HT-29 (cell line): ENCODE measurements around the gene CCDC146. TPM values are rescaled to one million over a fixed set of nuclear protein-coding genes. Genes with fewer than 3 reads are reported as not detected.
"Not testable (repeated sequence)": the region's sequence is repeated elsewhere in the genome, so short reads cannot be mapped to it uniquely, and the experiment has no call there.

Experiments used
- DNase-seq: peaks from one replicate; pipeline ENCODE4 v3.0.0-alpha.2; 2015; ENCODE audit warnings: low spot score
- total RNA-seq: library from RNA; depleted of rRNA; stranded (reverse); fragments of >200 nt; shearing (Covaris generic); gene quantifications from 2 replicates; pipeline ENCODE4 v1.2.3, GENCODE V29; 2014

CCDC146 gene
- total RNA-seq, 1 experiment from 2014 or later = not detected

DNA sequence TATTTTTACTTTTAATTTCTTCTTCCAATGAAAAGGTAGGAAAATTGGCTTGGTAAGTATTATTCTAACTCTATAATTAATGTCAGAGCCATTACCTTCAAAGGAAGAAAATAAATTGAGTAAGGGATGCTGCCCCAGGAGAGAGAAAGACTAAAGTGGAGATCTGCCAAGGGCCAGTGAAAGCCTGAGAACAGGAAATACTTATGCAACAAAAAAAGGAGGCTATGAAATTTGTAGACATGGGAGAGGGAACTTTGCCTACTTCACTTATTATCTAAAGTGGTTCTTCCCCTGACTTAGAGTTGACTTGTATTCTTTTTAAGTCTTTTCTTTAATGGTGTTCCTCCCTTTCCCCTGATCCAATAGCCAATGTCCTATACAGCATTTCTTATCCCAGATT, 29.8 kb downstream of the CCDC146 start:
- not testable (repeated sequence) for DNase-seq

- peak; percentile 32 for DNase-seq
Measured at GRCh38 chr7:77154917-77155464, 32.6 kb downstream of the CCDC146 start.

- not testable (repeated sequence) for DNase-seq
Measured at GRCh38 chr7:77155601-77156377, 33.4 kb downstream of the CCDC146 start.

DNA sequence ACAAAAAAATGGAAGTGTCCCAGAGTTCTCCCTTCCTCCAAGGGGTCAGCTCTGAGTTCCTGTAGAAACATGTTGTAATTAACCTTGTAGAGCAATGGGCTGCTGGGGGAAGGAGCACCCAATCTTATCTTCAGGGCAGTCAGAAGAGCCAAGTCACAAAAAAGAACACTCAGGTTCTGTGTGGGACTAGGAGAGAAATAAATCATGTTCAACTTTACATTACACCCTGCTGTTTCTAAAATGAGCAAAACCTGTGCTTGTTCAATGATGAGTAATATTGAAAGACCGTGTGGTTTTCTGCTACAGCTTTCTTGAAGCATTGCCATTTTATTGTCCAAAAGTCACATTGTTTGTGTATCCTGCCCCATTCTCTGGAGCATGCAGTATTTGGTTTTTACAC, 34.6 kb downstream of the CCDC146 start:
- not testable (repeated sequence) for DNase-seq

GRCh38 chr7:77157446-77157845, 35.0 kb downstream of the CCDC146 start:
- no peak for DNase-seq

DNA sequence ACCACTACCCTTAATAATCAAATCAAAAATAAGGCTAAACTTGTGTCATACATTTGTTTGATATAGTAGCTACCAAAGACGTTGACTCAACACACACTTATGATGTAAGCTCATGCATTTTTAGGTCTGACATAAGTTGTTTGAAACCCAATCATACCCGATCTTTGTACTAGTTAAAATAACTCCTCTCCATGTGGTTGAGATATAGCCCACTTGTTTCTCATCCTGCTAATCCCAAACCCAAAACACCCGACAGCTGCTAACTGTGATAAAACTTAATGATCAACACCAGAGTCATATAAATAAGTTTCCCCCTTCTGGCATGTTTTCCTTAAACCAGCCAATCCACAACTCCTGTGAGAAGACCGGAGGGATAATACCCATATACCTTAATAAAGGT, 48.7 kb downstream of the CCDC146 start:
- DNase-seq = not testable (repeated sequence)

- not testable (repeated sequence) for DNase-seq
Measured at GRCh38 chr7:77172437-77173172, 50.2 kb downstream of the CCDC146 start.

- DNase-seq = not testable (repeated sequence)
Measured at GRCh38 chr7:77174418-77174817, 52.0 kb downstream of the CCDC146 start.

DNA sequence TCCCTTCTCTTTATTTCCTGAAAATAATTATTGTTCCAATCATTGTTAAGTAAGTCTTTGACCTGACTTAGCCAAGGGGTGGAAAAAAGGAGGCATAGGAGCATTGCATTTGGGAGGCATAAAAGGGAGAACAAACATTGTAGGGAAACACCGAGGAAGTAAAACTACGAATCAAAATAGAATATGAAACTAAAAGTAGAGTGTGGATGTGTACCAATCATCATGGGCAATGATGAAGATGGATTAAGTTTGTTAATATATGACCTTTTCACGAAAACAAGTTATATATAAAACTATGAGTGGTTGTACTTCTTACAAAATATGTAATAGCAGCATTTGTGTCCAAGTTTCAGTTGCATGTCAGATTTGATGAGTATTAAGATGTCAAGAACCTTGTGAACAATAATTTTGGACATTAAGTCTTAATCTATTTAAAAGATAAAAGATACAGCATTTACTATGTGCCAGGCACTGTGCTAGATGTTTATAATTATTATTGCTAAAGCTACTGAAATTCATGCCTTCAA, 52.9 kb downstream of the CCDC146 start:
- not testable (repeated sequence) for DNase-seq

- DNase-seq = not testable (repeated sequence)
Measured at GRCh38 chr7:77177321-77177904, 55.0 kb downstream of the CCDC146 start.

DNA sequence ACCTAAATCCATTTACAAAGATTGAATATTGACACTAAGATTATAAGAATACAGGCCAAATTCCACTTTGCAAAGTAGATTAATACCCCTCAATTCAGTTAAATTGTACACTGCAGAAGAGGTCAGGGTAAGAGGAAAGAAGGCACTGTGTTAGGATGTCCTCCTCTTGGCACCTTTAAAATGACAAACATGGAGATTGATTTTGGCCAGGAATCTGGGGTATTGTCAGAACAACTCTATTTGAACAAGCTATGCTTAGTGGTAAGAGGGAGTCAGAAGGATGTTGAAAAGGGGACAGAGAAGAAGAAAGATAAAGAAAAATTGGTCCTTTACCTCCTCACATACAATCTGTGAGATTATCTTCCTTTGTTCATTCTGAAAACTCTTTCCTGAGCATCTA, 55.6 kb downstream of the CCDC146 start:
- DNase-seq = not testable (repeated sequence)

GRCh38 chr7:77181015-77181595, 58.7 kb downstream of the CCDC146 start:
- peak; percentile 8 for DNase-seq

GRCh38 chr7:77181734-77182133, 59.3 kb downstream of the CCDC146 start:
- no peak for DNase-seq

DNA sequence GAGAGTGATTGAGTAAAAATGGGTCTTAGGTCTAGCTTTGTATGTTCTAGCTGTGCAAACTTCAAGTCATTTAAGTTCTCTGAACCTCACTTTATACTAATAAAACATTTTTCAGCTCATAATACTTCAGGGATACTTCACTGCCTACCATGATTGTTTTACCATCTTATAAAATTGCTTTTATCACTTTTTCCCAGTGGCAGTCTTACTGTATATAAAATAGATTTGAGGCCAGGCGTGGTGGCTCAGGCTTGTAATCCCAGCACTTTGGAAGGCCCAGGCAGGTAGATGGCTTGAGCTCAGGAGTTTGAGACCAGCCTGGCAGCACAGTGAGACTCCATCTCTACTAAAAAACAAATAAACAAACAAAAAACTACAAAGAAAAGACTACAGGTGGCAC, 59.8 kb downstream of the CCDC146 start:
- no peak for DNase-seq

- no peak for DNase-seq
Measured at GRCh38 chr7:77184463-77184862, 62.0 kb downstream of the CCDC146 start.

GRCh38 chr7:77184990-77185389, 62.6 kb downstream of the CCDC146 start:
- DNase-seq = no peak

DNA sequence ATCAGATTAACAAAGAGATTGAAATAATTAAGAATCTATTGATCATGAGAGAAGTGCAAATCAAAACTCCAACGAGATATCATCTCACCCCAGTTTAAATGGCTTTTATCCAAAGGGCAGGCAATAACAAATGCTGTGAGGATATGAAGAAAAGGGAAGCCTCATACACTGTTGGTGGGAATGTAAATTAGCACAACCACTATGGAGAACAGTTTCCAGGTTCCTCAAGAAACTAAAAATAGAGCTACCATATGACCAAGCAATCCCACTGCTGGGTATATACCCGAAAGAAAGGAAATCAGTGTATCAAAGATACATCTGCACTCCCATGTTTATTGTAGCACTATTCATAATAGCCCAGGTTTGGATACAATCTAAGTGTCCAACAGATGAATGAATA, 63.5 kb downstream of the CCDC146 start:
- no peak for DNase-seq

DNA sequence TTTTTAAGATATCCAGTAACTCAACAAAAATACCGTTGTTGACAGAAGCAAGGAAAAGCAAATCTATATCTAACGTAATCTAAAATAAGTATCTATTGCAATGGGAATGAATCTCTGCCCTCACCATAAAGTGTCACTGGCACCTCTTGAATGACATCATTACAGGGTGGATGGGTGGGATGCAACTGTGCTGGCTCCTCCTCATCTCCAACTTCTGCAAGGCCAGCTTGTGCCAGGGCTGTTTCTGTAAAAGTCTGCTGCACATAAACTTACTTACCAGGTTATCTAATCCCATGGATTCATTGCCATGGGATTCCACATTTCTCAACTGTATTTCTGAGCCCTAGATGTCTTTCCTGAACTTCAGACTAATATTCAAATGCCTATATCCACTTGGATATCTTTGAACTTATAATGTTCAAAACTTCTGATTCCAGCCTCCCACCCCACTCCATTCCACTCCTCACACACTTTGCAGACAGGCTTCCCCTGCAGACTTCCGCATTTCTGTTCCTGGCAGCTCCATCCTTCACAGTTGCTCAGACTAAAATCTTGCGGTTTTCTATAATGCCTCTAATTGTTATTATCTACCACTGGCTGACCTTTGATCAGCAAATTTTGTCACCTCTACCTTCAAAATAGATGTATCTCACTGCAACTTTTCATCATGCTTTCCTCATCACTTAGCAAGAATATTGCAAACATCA, 66.5 kb downstream of the CCDC146 start:
- DNase-seq = no peak

GRCh38 chr7:77197141-77197540, 74.7 kb downstream of the CCDC146 start:
- no peak for DNase-seq

DNA sequence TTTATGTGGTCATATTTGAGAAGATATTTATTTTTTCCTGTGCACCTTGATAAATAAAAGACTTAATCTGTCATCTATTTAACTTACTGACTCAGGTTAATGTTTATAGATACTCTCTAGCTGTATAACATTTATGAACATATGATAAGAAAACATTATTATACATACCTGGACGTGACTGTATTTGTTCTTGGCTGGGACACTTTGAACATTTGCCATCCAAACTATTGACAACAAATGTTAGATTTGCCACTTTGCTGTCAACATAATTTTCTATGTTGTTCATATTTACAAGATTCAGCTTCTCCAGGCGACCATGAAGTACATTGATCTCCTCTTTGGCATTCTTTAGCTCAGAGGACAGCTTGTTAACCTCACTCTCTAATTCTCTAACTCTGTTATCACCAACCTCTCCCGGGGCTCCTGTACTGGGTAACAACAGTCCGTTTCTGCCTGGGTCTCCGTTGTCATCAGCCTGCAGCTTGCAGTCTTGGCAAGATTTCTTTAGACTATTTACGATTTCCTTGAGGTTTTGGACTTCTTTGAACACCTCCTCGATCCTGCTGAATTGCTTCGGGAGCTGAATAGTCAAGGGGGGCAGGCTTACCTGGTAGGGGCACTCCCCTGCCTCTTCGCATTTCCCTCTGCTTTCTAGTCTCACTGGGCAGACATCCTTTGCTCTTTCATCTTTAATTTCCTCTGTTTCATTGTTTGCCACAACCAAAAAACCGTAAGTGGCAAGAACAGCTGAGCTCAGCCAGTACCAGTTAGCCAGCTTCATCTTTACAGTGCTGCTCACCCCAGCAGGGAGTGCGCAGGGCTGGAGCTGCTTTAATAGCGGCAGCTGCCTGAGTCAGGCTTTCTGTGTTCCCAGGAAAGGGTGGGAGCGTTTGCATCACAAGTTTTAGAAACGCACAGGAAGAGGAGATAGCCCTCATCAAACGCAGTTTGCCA, 76.9 kb downstream of the CCDC146 start, which contains the start of gene FGL2:
TSS of gene FGL2 (minus strand) at position 807 of the 954 bp plus-strand sequence. CDS start at position 781, 26 bp downstream.
- no peak for DNase-seq
